Liver (tissue), 9 donors: ENCODE data around the gene PANK2. TPM values are rescaled to one million over a fixed set of nuclear protein-coding genes. Genes with fewer than 3 reads are reported as not detected.
A peak's percentile ranks its signal among the peaks of the same experiment; 100 is the strongest.

Experiments
- DNase-seq: peaks from one replicate; pipeline ENCODE4 v3.0.0-alpha.2; 2017; ENCODE audit warnings: low spot score
- H3K27ac ChIP-seq, 2 donors: one replicate each; pipeline ENCODE4 v1.7.0; 2013; ENCODE audit warnings: inconsistent platforms in 2 of 2, low read length in 2 of 2, control low read depth in 1 of 2, low read depth in 1 of 2, mild to moderate bottlenecking in 1 of 2
- H3K27me3 ChIP-seq, 4 donors: one replicate each; pipeline versions ENCODE4 v1.6.1 to v1.7.0; 2013; ENCODE audit warnings: low read length in 3 of 4, inconsistent platforms in 1 of 4, mild to moderate bottlenecking in 1 of 4, moderate library complexity in 1 of 4; ENCODE audit not compliant: control insufficient read depth in 4 of 4, insufficient read depth in 4 of 4
- H3K36me3 ChIP-seq, 4 donors: one replicate each; pipeline versions ENCODE4 v1.6.1 to v1.7.0; 2013; ENCODE audit warnings: low read length in 3 of 4, mild to moderate bottlenecking in 3 of 4, low read depth in 1 of 4, moderate library complexity in 1 of 4; ENCODE audit not compliant: control insufficient read depth in 4 of 4, insufficient read depth in 3 of 4
- H3K4me1 ChIP-seq, 4 donors: one replicate each; pipeline versions ENCODE4 v1.6.1 to v1.7.0; 2013; ENCODE audit warnings: low read length in 3 of 4, mild to moderate bottlenecking in 3 of 4, moderate library complexity in 1 of 4; ENCODE audit not compliant: control insufficient read depth in 4 of 4, insufficient read depth in 4 of 4
- H3K4me3 ChIP-seq, 3 donors: one replicate each; pipeline versions ENCODE4 v1.6.1 to v1.7.0; 2013; ENCODE audit warnings: low read length in 3 of 3, control low read depth in 1 of 3, low read depth in 1 of 3, mild to moderate bottlenecking in 1 of 3
- H3K9ac ChIP-seq, 2 donors: one replicate each; pipeline ENCODE4 v1.7.0; 2013; ENCODE audit warnings: low read length in 2 of 2, mild to moderate bottlenecking in 2 of 2, moderate library complexity in 2 of 2, control low read depth in 1 of 2, low read depth in 1 of 2
- H3K9me3 ChIP-seq, 4 donors: one replicate each; pipeline versions ENCODE4 v1.6.1 to v1.7.0; 2013; ENCODE audit warnings: low read length in 3 of 4; ENCODE audit not compliant: control insufficient read depth in 4 of 4
- EGR1 ChIP-seq, 2 donors: IDR thresholded peaks; 2 replicates each; pipeline ENCODE4 v1.6.1; 2016 to 2018; ENCODE audit warnings: antibody characterized with exemption in 2 of 2, low read depth in 2 of 2
- FOXA1 ChIP-seq: IDR thresholded peaks from 2 replicates; pipeline ENCODE4 v1.6.1; 2016; ENCODE audit warnings: antibody characterized with exemption
- FOXA2 ChIP-seq: IDR thresholded peaks from 2 replicates; pipeline ENCODE4 v1.6.1; 2016; ENCODE audit warnings: antibody characterized with exemption
- GABPA ChIP-seq, 2 donors: IDR thresholded peaks in 1 of 2; conservative IDR thresholded peaks in 1 of 2; 2 replicates each; pipeline ENCODE4 v1.6.1; 2016; ENCODE audit warnings: antibody characterized with exemption in 2 of 2, mild to moderate bottlenecking in 1 of 2, moderate library complexity in 1 of 2
- HNF4A ChIP-seq, 2 donors: conservative IDR thresholded peaks; 2 replicates each; pipeline ENCODE4 v1.6.1; 2016; ENCODE audit warnings: antibody characterized with exemption in 2 of 2, mild to moderate bottlenecking in 2 of 2
- HNF4G ChIP-seq: IDR thresholded peaks from 2 replicates; pipeline ENCODE4 v1.6.1; 2016; ENCODE audit warnings: antibody characterized with exemption
- JUND ChIP-seq, 2 donors: IDR thresholded peaks; 2 replicates each; pipeline ENCODE4 v1.6.1; 2016; ENCODE audit warnings: antibody characterized with exemption in 2 of 2
- NR2F2 ChIP-seq: IDR thresholded peaks from 2 replicates; pipeline ENCODE4 v1.6.1; 2016; ENCODE audit warnings: antibody characterized with exemption
- RAD21 ChIP-seq, 2 donors: IDR thresholded peaks; 2 replicates each; pipeline ENCODE4 v1.6.1; 2016; ENCODE audit warnings: antibody characterized with exemption in 2 of 2, mild to moderate bottlenecking in 2 of 2
- RXRA ChIP-seq, 2 donors: IDR thresholded peaks; 2 replicates each; pipeline ENCODE4 v1.6.1; 2017 to 2018; ENCODE audit warnings: antibody characterized with exemption in 2 of 2, mild to moderate bottlenecking in 1 of 2
- SP1 ChIP-seq: IDR thresholded peaks from 2 replicates; pipeline ENCODE4 v1.6.1; 2018; ENCODE audit warnings: antibody characterized with exemption, mild to moderate bottlenecking
- TAF1 ChIP-seq: conservative IDR thresholded peaks from 2 replicates; pipeline ENCODE4 v1.6.1; 2016; ENCODE audit warnings: antibody characterized with exemption, mild to moderate bottlenecking
- YY1 ChIP-seq: IDR thresholded peaks from 2 replicates; pipeline ENCODE4 v1.6.1; 2016; ENCODE audit warnings: antibody characterized with exemption, mild to moderate bottlenecking
- WGBS: extraction: QIAGEN DNeasy Blood & Tissue Kit; methylation state at CpG from one replicate; pipeline ENCODE4 v1.1.7; 2013; 5-methylcytosine and 5-hydroxymethylcytosine counted together
- polyA plus RNA-seq, 2 donors: library from polyadenylated mRNA; stranded (reverse) in 1 of 2; unstranded in 1 of 2; fragments of 200-250 nt in 1 of 2; fragments of >200 nt in 1 of 2; fragmentation: Nextera tagmentation in 1 of 2; extraction: Ambion mirVana in 1 of 2; gene quantifications; one replicate each; pipeline versions ENCODE4 v1.2.1 to v1.2.3, GENCODE V29; 2013 to 2015
- total RNA-seq, 2 donors: library from RNA; depleted of rRNA; stranded (reverse); fragments of >200 nt; gene quantifications; one replicate each; pipeline ENCODE4 v1.2.3, GENCODE V29; 2014
- TF ChIP-seq, protein P1 (sequence below): IDR thresholded peaks from 2 replicates; pipeline ENCODE4 v1.6.1; 2016; ENCODE audit warnings: antibody characterized with exemption
- TF ChIP-seq, protein P2 (sequence below): IDR thresholded peaks from 2 replicates; pipeline ENCODE4 v1.6.1; 2016; ENCODE audit warnings: antibody characterized with exemption
- TF ChIP-seq, protein P3 (sequence below): IDR thresholded peaks from 2 replicates; pipeline ENCODE4 v1.6.1; 2016; ENCODE audit warnings: antibody characterized with exemption, mild to moderate bottlenecking
- TF ChIP-seq, protein P4 (sequence below): fragments of 150-350 bp; IDR thresholded peaks from 2 replicates; pipeline ENCODE4 v1.5.1; 2017; ENCODE audit warnings: improper control_type of control experiment, low read depth, low read length; ENCODE audit not compliant: missing input control
- TF ChIP-seq, protein P5 (sequence below): IDR thresholded peaks from 2 replicates; pipeline ENCODE4 v1.6.1; 2016; ENCODE audit warnings: antibody characterized with exemption
- donor health status: healthy.
- donor health status: healthy.
- donor health status: healthy.
- donor health status: healthy.
- donor health status: healthy.

The PANK2 gene
- total and polyA plus RNA-seq, 4 donors, result 10.6 to 27.7 (median 15.9) TPM

DNA sequence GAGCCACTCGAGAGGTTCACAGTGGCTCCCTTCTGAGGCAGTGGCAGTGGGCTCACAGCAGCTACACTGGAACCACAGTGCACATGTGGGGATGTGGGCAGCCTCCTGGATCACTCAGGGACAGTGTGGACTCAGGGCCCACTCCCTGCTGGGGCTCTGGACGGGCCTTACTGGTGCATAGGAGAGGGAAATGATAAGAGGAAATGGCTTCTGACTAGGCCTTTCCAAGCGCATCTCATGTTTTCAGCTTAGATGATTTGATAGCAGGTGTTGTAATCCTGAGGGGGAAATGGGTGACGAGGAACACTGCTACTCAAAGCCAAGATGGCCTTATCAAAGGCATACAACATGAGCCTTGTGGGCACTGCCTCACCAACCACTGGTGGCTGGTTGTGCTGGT lies 44.0 kb downstream of the PANK2 start:
- Histone ChIP-seq H3K9ac (no peak overlapping the region), H3K27ac (peak overlapping the region; percentile 37 to 74), H3K27me3 (no peaks in the 10 kb centered on the region), H3K36me3 (no peaks in the 10 kb centered on the region), H3K4me3 (peak overlapping the region in 1 of 3 donors; percentile 48), H3K4me1 (peaks cover 0 to 11% (median 4%) of the 10 kb centered on the region in 4 donors), H3K9me3 (no peaks in the 10 kb centered on the region)
- no peak for TF ChIP-seq GABPA (IDR thresholded peaks at IDR 0.05 in 1 of 2, conservative IDR thresholded peaks at IDR 0.05 in 1 of 2)
- TF ChIP-seq EGR1 (IDR thresholded peaks at IDR 0.05; ENCODE audit: low read depth in 2 of 2), result no peak
- TF ChIP-seq, protein P1, sequence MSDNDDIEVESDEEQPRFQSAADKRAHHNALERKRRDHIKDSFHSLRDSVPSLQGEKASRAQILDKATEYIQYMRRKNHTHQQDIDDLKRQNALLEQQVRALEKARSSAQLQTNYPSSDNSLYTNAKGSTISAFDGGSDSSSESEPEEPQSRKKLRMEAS, result no peak
- TF ChIP-seq HNF4G, result no peak
- TF ChIP-seq HNF4A (conservative IDR thresholded peaks at IDR 0.05), result no peak
- TF ChIP-seq FOXA1, result no peak
- no peak for TF ChIP-seq FOXA2
- no peak for TF ChIP-seq RXRA (IDR thresholded peaks at IDR 0.05)
- TF ChIP-seq, protein P2, sequence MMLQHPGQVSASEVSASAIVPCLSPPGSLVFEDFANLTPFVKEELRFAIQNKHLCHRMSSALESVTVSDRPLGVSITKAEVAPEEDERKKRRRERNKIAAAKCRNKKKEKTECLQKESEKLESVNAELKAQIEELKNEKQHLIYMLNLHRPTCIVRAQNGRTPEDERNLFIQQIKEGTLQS, result no peak
- TF ChIP-seq YY1, result no peak
- TF ChIP-seq, protein P3, sequence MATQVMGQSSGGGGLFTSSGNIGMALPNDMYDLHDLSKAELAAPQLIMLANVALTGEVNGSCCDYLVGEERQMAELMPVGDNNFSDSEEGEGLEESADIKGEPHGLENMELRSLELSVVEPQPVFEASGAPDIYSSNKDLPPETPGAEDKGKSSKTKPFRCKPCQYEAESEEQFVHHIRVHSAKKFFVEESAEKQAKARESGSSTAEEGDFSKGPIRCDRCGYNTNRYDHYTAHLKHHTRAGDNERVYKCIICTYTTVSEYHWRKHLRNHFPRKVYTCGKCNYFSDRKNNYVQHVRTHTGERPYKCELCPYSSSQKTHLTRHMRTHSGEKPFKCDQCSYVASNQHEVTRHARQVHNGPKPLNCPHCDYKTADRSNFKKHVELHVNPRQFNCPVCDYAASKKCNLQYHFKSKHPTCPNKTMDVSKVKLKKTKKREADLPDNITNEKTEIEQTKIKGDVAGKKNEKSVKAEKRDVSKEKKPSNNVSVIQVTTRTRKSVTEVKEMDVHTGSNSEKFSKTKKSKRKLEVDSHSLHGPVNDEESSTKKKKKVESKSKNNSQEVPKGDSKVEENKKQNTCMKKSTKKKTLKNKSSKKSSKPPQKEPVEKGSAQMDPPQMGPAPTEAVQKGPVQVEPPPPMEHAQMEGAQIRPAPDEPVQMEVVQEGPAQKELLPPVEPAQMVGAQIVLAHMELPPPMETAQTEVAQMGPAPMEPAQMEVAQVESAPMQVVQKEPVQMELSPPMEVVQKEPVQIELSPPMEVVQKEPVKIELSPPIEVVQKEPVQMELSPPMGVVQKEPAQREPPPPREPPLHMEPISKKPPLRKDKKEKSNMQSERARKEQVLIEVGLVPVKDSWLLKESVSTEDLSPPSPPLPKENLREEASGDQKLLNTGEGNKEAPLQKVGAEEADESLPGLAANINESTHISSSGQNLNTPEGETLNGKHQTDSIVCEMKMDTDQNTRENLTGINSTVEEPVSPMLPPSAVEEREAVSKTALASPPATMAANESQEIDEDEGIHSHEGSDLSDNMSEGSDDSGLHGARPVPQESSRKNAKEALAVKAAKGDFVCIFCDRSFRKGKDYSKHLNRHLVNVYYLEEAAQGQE, result no peak
- no peak for TF ChIP-seq RAD21 (IDR thresholded peaks at IDR 0.05)
- TF ChIP-seq, protein P4, sequence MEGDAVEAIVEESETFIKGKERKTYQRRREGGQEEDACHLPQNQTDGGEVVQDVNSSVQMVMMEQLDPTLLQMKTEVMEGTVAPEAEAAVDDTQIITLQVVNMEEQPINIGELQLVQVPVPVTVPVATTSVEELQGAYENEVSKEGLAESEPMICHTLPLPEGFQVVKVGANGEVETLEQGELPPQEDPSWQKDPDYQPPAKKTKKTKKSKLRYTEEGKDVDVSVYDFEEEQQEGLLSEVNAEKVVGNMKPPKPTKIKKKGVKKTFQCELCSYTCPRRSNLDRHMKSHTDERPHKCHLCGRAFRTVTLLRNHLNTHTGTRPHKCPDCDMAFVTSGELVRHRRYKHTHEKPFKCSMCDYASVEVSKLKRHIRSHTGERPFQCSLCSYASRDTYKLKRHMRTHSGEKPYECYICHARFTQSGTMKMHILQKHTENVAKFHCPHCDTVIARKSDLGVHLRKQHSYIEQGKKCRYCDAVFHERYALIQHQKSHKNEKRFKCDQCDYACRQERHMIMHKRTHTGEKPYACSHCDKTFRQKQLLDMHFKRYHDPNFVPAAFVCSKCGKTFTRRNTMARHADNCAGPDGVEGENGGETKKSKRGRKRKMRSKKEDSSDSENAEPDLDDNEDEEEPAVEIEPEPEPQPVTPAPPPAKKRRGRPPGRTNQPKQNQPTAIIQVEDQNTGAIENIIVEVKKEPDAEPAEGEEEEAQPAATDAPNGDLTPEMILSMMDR, result no peak
- no peak for TF ChIP-seq TAF1
- no peak for TF ChIP-seq JUND (IDR thresholded peaks at IDR 0.05)
- TF ChIP-seq, protein P5, sequence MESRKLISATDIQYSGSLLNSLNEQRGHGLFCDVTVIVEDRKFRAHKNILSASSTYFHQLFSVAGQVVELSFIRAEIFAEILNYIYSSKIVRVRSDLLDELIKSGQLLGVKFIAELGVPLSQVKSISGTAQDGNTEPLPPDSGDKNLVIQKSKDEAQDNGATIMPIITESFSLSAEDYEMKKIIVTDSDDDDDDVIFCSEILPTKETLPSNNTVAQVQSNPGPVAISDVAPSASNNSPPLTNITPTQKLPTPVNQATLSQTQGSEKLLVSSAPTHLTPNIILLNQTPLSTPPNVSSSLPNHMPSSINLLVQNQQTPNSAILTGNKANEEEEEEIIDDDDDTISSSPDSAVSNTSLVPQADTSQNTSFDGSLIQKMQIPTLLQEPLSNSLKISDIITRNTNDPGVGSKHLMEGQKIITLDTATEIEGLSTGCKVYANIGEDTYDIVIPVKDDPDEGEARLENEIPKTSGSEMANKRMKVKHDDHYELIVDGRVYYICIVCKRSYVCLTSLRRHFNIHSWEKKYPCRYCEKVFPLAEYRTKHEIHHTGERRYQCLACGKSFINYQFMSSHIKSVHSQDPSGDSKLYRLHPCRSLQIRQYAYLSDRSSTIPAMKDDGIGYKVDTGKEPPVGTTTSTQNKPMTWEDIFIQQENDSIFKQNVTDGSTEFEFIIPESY, result no peak
- no peak for DNase-seq
- WGBS, result 83% methylated on average over 4 of the region's 4 CpGs

DNA sequence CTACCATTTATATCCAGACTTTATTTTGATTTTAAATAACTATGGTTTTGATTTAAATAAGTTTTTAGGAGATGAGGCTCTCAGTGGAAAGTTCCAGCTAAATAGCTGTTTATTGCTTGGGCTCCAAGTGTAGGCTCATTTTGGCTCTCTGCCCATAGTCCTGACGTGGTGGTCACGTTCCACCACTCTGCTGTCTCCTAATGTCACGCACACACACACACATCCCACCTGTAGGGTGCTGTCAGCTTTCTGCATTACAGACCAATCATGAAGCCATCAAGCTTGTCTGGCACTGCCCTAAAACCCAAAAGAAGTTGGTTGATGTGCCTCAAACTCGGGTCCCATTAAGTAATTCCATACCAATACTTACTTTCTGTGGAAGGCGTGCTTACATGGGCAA lies 45.4 kb downstream of the PANK2 start:
- no peaks in the 10 kb centered on the region for H3K27me3 ChIP-seq
- DNase-seq, result no peak
- WGBS, result 83% methylated on average over 5 of the region's 5 CpGs
- H3K9me3 ChIP-seq, result no peaks in the 10 kb centered on the region
- no peak overlapping the region for H3K4me3 ChIP-seq
- peaks cover 0 to 11% (median 4%) of the 10 kb centered on the region in 4 donors for H3K4me1 ChIP-seq
- H3K27ac ChIP-seq, result peak overlapping the region in 1 of 2 donors; percentile 41
- peaks cover 0 to 2% (median 0%) of the 10 kb centered on the region in 4 donors for H3K36me3 ChIP-seq
- no peak overlapping the region for H3K9ac ChIP-seq
- TF ChIP-seq HNF4G (no peak), EGR1 (IDR thresholded peaks at IDR 0.05; ENCODE audit: low read depth in 2 of 2) (no peak), NR2F2 (no peak), YY1 (no peak), SP1 (no peak)
- TF ChIP-seq, protein P1, result no peak
- TF ChIP-seq, protein P4, result no peak
- TF ChIP-seq, protein P3, result no peak
